K562 (cell line): ENCODE measurements around the gene ANKRD44. TPM values are rescaled to one million over a fixed set of nuclear protein-coding genes. Genes with fewer than 3 reads are reported as not detected.

Experiments used
- ATAC-seq: fragments of 200-7000 bp; cut with Tn5 transposase; 3 replicates; pipeline ENCODE4 v1.9.1; 2020; ENCODE audit warnings: moderate library complexity
- BruUV-seq: library from RNA; stranded (reverse); fragments of 400-500 nt; replicated peaks from 2 replicates; lab custom pipeline; 2021; lab: Mats Ljungman, UMichigan
- CTCF ChIA-PET: fragments of 300-600 bp; formaldehyde crosslinking; extraction: SDS; loops from one replicate; lab custom pipeline; 2021; ENCODE audit warnings: low intra/inter-chr PET ratio; lab: Yijun Ruan, JAX
- POLR2A ChIA-PET: fragments of 300-600, 350-650 bp; sonication (Branson Sonifier 250); formaldehyde crosslinking; extraction: SDS; loops from one replicate; lab custom pipeline; 2021; ENCODE audit warnings: antibody characterized with exemption, inconsistent platforms; lab: Yijun Ruan, JAX
- DNase-seq, 4 experiments: peaks; one replicate each; pipeline versions ENCODE4 v3.0.0 to v3.0.0-alpha.2; 2011 to 2018; ENCODE audit warnings: low spot score in 3 of 4, mixed read lengths in 3 of 4; ENCODE audit errors: extremely low read depth in 1 of 4
- FAIRE-seq: peaks from 2 replicates; lab custom pipeline; 2011; peaks lifted over from hg19 to GRCh38; lab: Jason Lieb, UNC
- H2AFZ ChIP-seq: 2 replicates; pipeline ENCODE4 v1.6.0; 2011; ENCODE audit warnings: low read depth, low read length, control low read depth, inconsistent platforms
- H3K27ac ChIP-seq: fragments of 200-600 bp; 3 replicates; pipeline ENCODE4 v1.8.0; 2011; ENCODE audit warnings: low read depth, mild to moderate bottlenecking, control low read depth, inconsistent platforms, low read length, moderate library complexity, mixed read lengths; ENCODE audit errors: extremely low read depth
- H3K27me3 ChIP-seq, 2 experiments: fragments of 300-600 bp in 1 of 2; 2 replicates in 1 of 2; 3 replicates in 1 of 2; pipeline versions ENCODE4 v1.6.0 to v1.8.0; 2011; ENCODE audit warnings: inconsistent platforms in 2 of 2, low read length in 2 of 2, mild to moderate bottlenecking in 1 of 2, mixed read lengths in 1 of 2, moderate library complexity in 1 of 2; ENCODE audit not compliant: control insufficient read depth in 2 of 2, insufficient read depth in 2 of 2
- H3K36me3 ChIP-seq: fragments of 300-600 bp; 3 replicates; pipeline ENCODE4 v1.8.0; 2011; ENCODE audit warnings: mild to moderate bottlenecking, low read length, inconsistent platforms; ENCODE audit not compliant: control insufficient read depth, insufficient read depth
- H3K4me1 ChIP-seq, 2 experiments: fragments of 200-600 bp in 1 of 2; replicated peaks in 1 of 2; 2 replicates in 1 of 2; 3 replicates in 1 of 2; pipeline versions ENCODE4 v1.5.1 to v1.8.0; 2011; ENCODE audit warnings: inconsistent platforms in 2 of 2, low read length in 2 of 2, mild to moderate bottlenecking in 1 of 2, mixed read lengths in 1 of 2, moderate library complexity in 1 of 2; ENCODE audit not compliant: control insufficient read depth in 2 of 2, insufficient read depth in 2 of 2
- H3K4me2 ChIP-seq: 2 replicates; pipeline ENCODE4 v1.6.1; 2011; ENCODE audit warnings: low read length, control low read depth, inconsistent platforms, mixed read lengths; ENCODE audit not compliant: insufficient read depth
- H3K4me3 ChIP-seq: fragments of 200-600 bp; sonication (generic), shearing (Covaris generic); 2 replicates; pipeline ENCODE4 v1.5.1; 2016; ENCODE audit warnings: control low read depth, inconsistent platforms
- H3K79me2 ChIP-seq: fragments of 200-600 bp; 3 replicates; pipeline ENCODE4 v1.8.0; 2011; ENCODE audit warnings: low read length, inconsistent platforms; ENCODE audit not compliant: control insufficient read depth, insufficient read depth
- H3K9ac ChIP-seq, 2 experiments: 2 replicates each; pipeline versions ENCODE4 v1.6.0 to v1.6.1; 2011; ENCODE audit warnings: low read depth in 2 of 2, low read length in 2 of 2, control low read depth in 1 of 2, inconsistent platforms in 1 of 2, mild to moderate bottlenecking in 1 of 2, mixed read lengths in 1 of 2; ENCODE audit not compliant: insufficient read depth in 1 of 2
- H3K9me1 ChIP-seq: one replicate; pipeline ENCODE4 v1.6.0; 2011; ENCODE audit warnings: inconsistent platforms, mild to moderate bottlenecking, low read length, moderate library complexity; ENCODE audit not compliant: control insufficient read depth, insufficient read depth
- H3K9me3 ChIP-seq: replicated peaks from 2 replicates; pipeline ENCODE4 v1.5.1; 2011; ENCODE audit warnings: low read depth, low read length, inconsistent platforms; ENCODE audit not compliant: control insufficient read depth, insufficient read depth
- H4K20me1 ChIP-seq: replicated peaks from 2 replicates; pipeline ENCODE4 v1.6.1; 2011; ENCODE audit warnings: low read length, inconsistent platforms, mixed read lengths; ENCODE audit not compliant: control insufficient read depth, insufficient read depth
- ILF3 ChIP-seq: fragments of 450-650 bp; IDR thresholded peaks from 2 replicates; pipeline ENCODE4 v1.6.1; 2018; ENCODE audit warnings: antibody characterized with exemption, mild to moderate bottlenecking, moderate library complexity, borderline replicate concordance
- SMAD3 ChIP-seq: fragments of 450-650 bp; formaldehyde crosslinking; conservative IDR thresholded peaks from 2 replicates; pipeline ENCODE4 v1.4.0; 2020; ENCODE audit warnings: mild to moderate bottlenecking
- SNAPC5 ChIP-seq: fragments of 250-450 bp; sonication (Bioruptor Pico); IDR thresholded peaks from 2 replicates; pipeline ENCODE4 v1.8.0; 2021; ENCODE audit warnings: moderate library complexity, mild to moderate bottlenecking, inconsistent platforms
- SRSF7 ChIP-seq: fragments of 200-400 bp; formaldehyde crosslinking; optimal IDR thresholded peaks from 2 replicates; pipeline ENCODE3; 2017; ENCODE audit warnings: mild to moderate bottlenecking, low read depth, low read length
- ZNF146 ChIP-seq: IDR thresholded peaks from one replicate; pipeline ENCODE4 v1.6.1; 2018; ENCODE audit warnings: missing compliant biosample characterization; ENCODE audit not compliant: unreplicated experiment
- ZNF695 ChIP-seq: fragments of 450-650 bp; formaldehyde crosslinking; IDR thresholded peaks from 2 replicates; pipeline ENCODE4 v1.4.0; 2020; ENCODE audit warnings: mild to moderate bottlenecking, moderate library complexity
- whole genome bisulfite sequencing: fragments of 100-300 bp; shearing (Covaris generic); methylation state at CpG from one replicate; pipeline ENCODE4 v1.1.6; 2016; ENCODE audit warnings: low coverage, mixed read lengths; ENCODE audit not compliant: insufficient coverage; ENCODE audit errors: missing lambda C conversion rate; 5-methylcytosine and 5-hydroxymethylcytosine counted together
- in situ Hi-C: fragments of 300-500 bp; cut with MboI; formaldehyde crosslinking; loops from 4 replicates; pipeline ENCODE4 v1.15.0; 2018; ENCODE audit warnings: inconsistent platforms, mixed read lengths
- intact Hi-C: fragments of 100-400 bp; cut with micrococcal nuclease; formaldehyde crosslinking; loops from 2 replicates; pipeline ENCODE4 v1.14.2; 2022
- polyA plus RNA-seq, 8 experiments: library from polyadenylated mRNA; depleted of rRNA in 4 of 8; stranded (reverse) in 5 of 8; unstranded in 3 of 8; fragments of >200 nt; fragmentation: Nextera tagmentation in 2 of 8; fragmentation: Illumina TruSeq in 1 of 8; extraction: Ambion mirVana in 2 of 8; extraction: Trizol in 1 of 8; gene quantifications; 2 replicates each; pipeline versions ENCODE4 v1.2.1 to v1.2.3, GENCODE V29; 2011 to 2014; ENCODE audit warnings: inconsistent platforms in 1 of 8, missing spikeins in 1 of 8
- total RNA-seq, 7 experiments: library from RNA; depleted of rRNA in 6 of 7; stranded (reverse); fragments of >200 nt in 6 of 7; fragmentation: Illumina TruSeq in 2 of 7; extraction: Trizol in 2 of 7; gene quantifications; 2 replicates each; pipeline versions ENCODE4 v1.2.1 to v1.2.3, GENCODE V29; 2011 to 2021; ENCODE audit warnings: low replicate concordance in 1 of 7
- TF ChIP-seq, protein P1 (sequence below), 2 experiments: IDR thresholded peaks; 2 replicates each; pipeline ENCODE4 v1.6.1; 2012; ENCODE audit warnings: improper control_type of control experiment in 2 of 2, low read depth in 2 of 2, low read length in 2 of 2, borderline replicate concordance in 1 of 2
- TF ChIP-seq, protein P2 (sequence below): conservative IDR thresholded peaks from 2 replicates; pipeline ENCODE4 v1.6.1; 2011; ENCODE audit warnings: low read depth, mild to moderate bottlenecking, low read length; ENCODE audit not compliant: control insufficient read depth

ANKRD44 gene
- total and polyA plus RNA-seq, 9 of the 15 experiments (the other 6 are each of a cell fraction or from before 2014, with no cell fraction given) = 0.03 to 0.64 (median 0.07) TPM; not detected in 3

DNA sequence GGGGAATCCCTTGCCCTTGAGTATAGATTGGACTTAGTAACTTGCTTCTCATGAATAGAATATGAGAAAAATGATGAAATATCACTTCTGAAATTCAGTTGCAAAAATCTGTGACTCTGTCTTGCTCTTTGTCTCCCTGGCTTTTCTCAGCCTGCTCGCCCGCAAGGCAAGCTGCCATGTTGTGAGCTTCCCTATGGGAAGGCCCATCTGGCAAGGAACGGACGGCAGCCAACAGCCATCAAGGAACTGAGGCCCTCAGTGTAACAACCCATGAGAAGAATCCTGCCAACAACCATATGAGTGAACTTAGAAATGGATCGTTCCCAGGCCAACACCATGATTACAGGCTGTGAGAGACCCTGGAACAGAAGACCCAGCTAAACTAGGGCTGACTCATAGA lies 325.7 kb downstream of the ANKRD44 start:
- no peaks in the 10 kb centered on the region for H3K36me3 ChIP-seq
- H3K27ac ChIP-seq = no peak overlapping the region
- H3K9me3 ChIP-seq = no peaks in the 10 kb centered on the region
- ChIA-PET POLR2A (no interaction called here), CTCF (no interaction called here)
- H3K27me3 ChIP-seq = no peaks in the 10 kb centered on the region
- H3K4me2 ChIP-seq = no peak overlapping the region
- in situ Hi-C loops (no loop called here), intact Hi-C loops (no loop called here)
- DNase-seq = no peak
- no peaks in the 10 kb centered on the region for H4K20me1 ChIP-seq
- H3K4me1 ChIP-seq = no peaks in the 10 kb centered on the region
- no peak for ATAC-seq
- no peak overlapping the region for H2AFZ ChIP-seq
- BruUV-seq = no TSS peak
- H3K9me1 ChIP-seq = no peaks in the 10 kb centered on the region
- WGBS = 21% methylated on average over 5 of the region's 5 CpGs
- no peak overlapping the region for H3K9ac ChIP-seq
- FAIRE-seq = no peak
- TF ChIP-seq SMAD3 (CRISPR knock-in tag) (no peak), SRSF7 (no peak), ILF3 (no peak), ZNF695 (CRISPR knock-in tag) (no peak), ZNF146 (CRISPR knock-in tag) (no peak), SNAPC5 (no peak)
- TF ChIP-seq, protein P1, sequence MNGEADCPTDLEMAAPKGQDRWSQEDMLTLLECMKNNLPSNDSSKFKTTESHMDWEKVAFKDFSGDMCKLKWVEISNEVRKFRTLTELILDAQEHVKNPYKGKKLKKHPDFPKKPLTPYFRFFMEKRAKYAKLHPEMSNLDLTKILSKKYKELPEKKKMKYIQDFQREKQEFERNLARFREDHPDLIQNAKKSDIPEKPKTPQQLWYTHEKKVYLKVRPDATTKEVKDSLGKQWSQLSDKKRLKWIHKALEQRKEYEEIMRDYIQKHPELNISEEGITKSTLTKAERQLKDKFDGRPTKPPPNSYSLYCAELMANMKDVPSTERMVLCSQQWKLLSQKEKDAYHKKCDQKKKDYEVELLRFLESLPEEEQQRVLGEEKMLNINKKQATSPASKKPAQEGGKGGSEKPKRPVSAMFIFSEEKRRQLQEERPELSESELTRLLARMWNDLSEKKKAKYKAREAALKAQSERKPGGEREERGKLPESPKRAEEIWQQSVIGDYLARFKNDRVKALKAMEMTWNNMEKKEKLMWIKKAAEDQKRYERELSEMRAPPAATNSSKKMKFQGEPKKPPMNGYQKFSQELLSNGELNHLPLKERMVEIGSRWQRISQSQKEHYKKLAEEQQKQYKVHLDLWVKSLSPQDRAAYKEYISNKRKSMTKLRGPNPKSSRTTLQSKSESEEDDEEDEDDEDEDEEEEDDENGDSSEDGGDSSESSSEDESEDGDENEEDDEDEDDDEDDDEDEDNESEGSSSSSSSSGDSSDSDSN (IDR thresholded peaks at IDR 0.05; ENCODE audit: borderline replicate concordance in 1 of 2, low read depth in 2 of 2, low read length in 2 of 2) = no peak
- TF ChIP-seq, protein P2, sequence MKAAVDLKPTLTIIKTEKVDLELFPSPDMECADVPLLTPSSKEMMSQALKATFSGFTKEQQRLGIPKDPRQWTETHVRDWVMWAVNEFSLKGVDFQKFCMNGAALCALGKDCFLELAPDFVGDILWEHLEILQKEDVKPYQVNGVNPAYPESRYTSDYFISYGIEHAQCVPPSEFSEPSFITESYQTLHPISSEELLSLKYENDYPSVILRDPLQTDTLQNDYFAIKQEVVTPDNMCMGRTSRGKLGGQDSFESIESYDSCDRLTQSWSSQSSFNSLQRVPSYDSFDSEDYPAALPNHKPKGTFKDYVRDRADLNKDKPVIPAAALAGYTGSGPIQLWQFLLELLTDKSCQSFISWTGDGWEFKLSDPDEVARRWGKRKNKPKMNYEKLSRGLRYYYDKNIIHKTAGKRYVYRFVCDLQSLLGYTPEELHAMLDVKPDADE = no peak
- no peaks in the 10 kb centered on the region for H3K79me2 ChIP-seq
- H3K4me3 ChIP-seq = no peak overlapping the region
